Gastrocnemius medialis (tissue), 4 donors: Measurements from ENCODE around the gene STRN4.

Source experiments
- POLR2A ChIP-seq, 2 donors: fragments of 450-650 bp; IDR thresholded peaks; one replicate each; pipeline ENCODE4 v1.6.1; 2017; ENCODE audit warnings: antibody characterized with exemption in 2 of 2, mild to moderate bottlenecking in 2 of 2, moderate library complexity in 2 of 2
- TF ChIP-seq, protein P1 (sequence below), 5 experiments: fragments of 450-650 bp in 3 of 5; fragments of 200-600 bp in 2 of 5; sonication (generic) in 2 of 5; IDR thresholded peaks in 4 of 5; conservative IDR thresholded peaks in 1 of 5; 1 replicate in 4 of 5; 2 replicates in 1 of 5; pipeline ENCODE4 v1.5.1; 2016 to 2019; ENCODE audit warnings: antibody characterized with exemption in 5 of 5, mild to moderate bottlenecking in 3 of 5, moderate library complexity in 3 of 5

DNA sequence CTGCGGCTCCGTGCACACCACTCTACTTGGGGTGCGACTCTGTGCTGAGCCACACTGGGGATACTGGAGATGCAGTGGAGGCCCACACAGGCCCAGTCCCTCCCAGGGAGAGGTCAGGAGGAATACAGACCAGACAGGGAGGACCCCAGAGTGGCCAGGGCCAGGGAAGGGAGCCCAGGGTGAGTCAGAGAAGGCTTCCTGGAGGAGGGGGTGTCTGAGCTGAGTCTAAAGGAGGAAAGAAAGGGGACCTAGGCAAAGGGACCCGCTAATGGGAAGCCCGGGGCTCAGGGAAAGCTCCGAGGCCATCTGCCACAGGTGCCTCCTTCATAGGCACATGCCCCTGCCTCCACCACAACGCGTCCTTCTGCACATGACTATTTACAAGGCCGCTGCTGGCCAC lies 16.1 kb downstream of the STRN4 start:
- TF ChIP-seq, protein P1, sequence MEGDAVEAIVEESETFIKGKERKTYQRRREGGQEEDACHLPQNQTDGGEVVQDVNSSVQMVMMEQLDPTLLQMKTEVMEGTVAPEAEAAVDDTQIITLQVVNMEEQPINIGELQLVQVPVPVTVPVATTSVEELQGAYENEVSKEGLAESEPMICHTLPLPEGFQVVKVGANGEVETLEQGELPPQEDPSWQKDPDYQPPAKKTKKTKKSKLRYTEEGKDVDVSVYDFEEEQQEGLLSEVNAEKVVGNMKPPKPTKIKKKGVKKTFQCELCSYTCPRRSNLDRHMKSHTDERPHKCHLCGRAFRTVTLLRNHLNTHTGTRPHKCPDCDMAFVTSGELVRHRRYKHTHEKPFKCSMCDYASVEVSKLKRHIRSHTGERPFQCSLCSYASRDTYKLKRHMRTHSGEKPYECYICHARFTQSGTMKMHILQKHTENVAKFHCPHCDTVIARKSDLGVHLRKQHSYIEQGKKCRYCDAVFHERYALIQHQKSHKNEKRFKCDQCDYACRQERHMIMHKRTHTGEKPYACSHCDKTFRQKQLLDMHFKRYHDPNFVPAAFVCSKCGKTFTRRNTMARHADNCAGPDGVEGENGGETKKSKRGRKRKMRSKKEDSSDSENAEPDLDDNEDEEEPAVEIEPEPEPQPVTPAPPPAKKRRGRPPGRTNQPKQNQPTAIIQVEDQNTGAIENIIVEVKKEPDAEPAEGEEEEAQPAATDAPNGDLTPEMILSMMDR (IDR thresholded peaks at IDR 0.05 in 4 of 5, conservative IDR thresholded peaks at IDR 0.05 in 1 of 5), result no peak
- no peak for TF ChIP-seq POLR2A (IDR thresholded peaks at IDR 0.05)
